Measurements from ENCODE around the gene KRTAP3-1.
"Not testable (repeated sequence)": the region's sequence is repeated elsewhere in the genome, so short reads cannot be mapped to it uniquely, and the experiment has no call there.

KRTAP3-1 gene

GRCh38 chr17:41008811-41009210 is at the start of gene KRTAP3-1:
Gene KRTAP3-1 (minus strand): TSS chr17:41009128. CDS start chr17:41009074, 54 bp downstream.
- in situ Hi-C loops (cut with HindIII; ENCODE audit: low sequenced_read_pairs), result no loop called here

GRCh38 chr17:41057547-41057946 is 48.6 kb upstream of the KRTAP3-1 start:
- in situ Hi-C loops (cut with HindIII; ENCODE audit: low sequenced_read_pairs), result loop anchor here (5.0 kb wide), 1 partner anchor 40 kb away; no protein-coding TSS in a partner anchor

GRCh38 chr17:41055130-41055529 is 46.2 kb upstream of the KRTAP3-1 start, which contains the start of gene KRTAP2-2:
Gene KRTAP2-2 (minus strand): TSS chr17:41055230. CDS start chr17:41055211, 19 bp downstream.
- in situ Hi-C loops (cut with HindIII; ENCODE audit: low sequenced_read_pairs), result loop anchor here (5.0 kb wide), 1 partner anchor 38 kb away; no protein-coding TSS in a partner anchor

- in situ Hi-C loops (cut with HindIII; ENCODE audit: low sequenced_read_pairs), result not testable (repeated sequence)
These were observed 45.6 kb upstream of the KRTAP3-1 start for GRCh38 chr17:41054556-41054955.

GRCh38 chr17:41054025-41054424 is 45.1 kb upstream of the KRTAP3-1 start:
- in situ Hi-C loops (cut with HindIII; ENCODE audit: low sequenced_read_pairs), result no loop called here

- in situ Hi-C loops (cut with HindIII; ENCODE audit: low sequenced_read_pairs), result no loop called here
These were observed 43.6 kb upstream of the KRTAP3-1 start for GRCh38 chr17:41052566-41052965.

GRCh38 chr17:41049110-41049509 is 40.2 kb upstream of the KRTAP3-1 start:
- in situ Hi-C loops (cut with HindIII; ENCODE audit: low sequenced_read_pairs), result no loop called here

GRCh38 chr17:41048441-41048840 is 39.5 kb upstream of the KRTAP3-1 start:
- in situ Hi-C loops (cut with HindIII; ENCODE audit: low sequenced_read_pairs), result no loop called here

- in situ Hi-C loops (cut with HindIII; ENCODE audit: low sequenced_read_pairs), result not testable (repeated sequence)
These were observed 38.0 kb upstream of the KRTAP3-1 start, which contains the start of gene KRTAP2-1 for GRCh38 chr17:41046735-41047465. Gene KRTAP2-1 (minus strand): TSS chr17:41047316. CDS start chr17:41047267, 49 bp downstream.

GRCh38 chr17:41042953-41043352 is 34.0 kb upstream of the KRTAP3-1 start:
- in situ Hi-C loops (cut with HindIII; ENCODE audit: low sequenced_read_pairs), result no loop called here

GRCh38 chr17:41040783-41041571 is 32.0 kb upstream of the KRTAP3-1 start, which contains the start of gene KRTAP1-1:
Gene KRTAP1-1 (minus strand): TSS chr17:41041450. CDS start chr17:41041397, 53 bp downstream.
- in situ Hi-C loops (cut with HindIII; ENCODE audit: low sequenced_read_pairs), result not testable (repeated sequence)

GRCh38 chr17:41037853-41038350 is 29.0 kb upstream of the KRTAP3-1 start:
- in situ Hi-C loops (cut with HindIII; ENCODE audit: low sequenced_read_pairs), result no loop called here

- in situ Hi-C loops (cut with HindIII; ENCODE audit: low sequenced_read_pairs), result not testable (repeated sequence)
These were observed 25.5 kb upstream of the KRTAP3-1 start, which contains the start of gene KRTAP1-3 for GRCh38 chr17:41034346-41034935. Gene KRTAP1-3 (minus strand): TSS chr17:41034874. CDS start chr17:41034821, 53 bp downstream.

- in situ Hi-C loops (cut with HindIII; ENCODE audit: low sequenced_read_pairs), result no loop called here
These were observed 20.8 kb upstream of the KRTAP3-1 start, which contains the start of gene KRTAP1-4 for GRCh38 chr17:41029633-41030245. Gene KRTAP1-4 (minus strand): TSS chr17:41030195. CDS start chr17:41030078, 117 bp downstream.

GRCh38 chr17:41026715-41027471 is 18.0 kb upstream of the KRTAP3-1 start, which contains the start of gene KRTAP1-5:
Gene KRTAP1-5 (minus strand): TSS chr17:41027208. CDS start chr17:41027155, 53 bp downstream.
- in situ Hi-C loops (cut with HindIII; ENCODE audit: low sequenced_read_pairs), result no loop called here

GRCh38 chr17:41024697-41025096 is 15.8 kb upstream of the KRTAP3-1 start:
- in situ Hi-C loops (cut with HindIII; ENCODE audit: low sequenced_read_pairs), result no loop called here

- in situ Hi-C loops (cut with HindIII; ENCODE audit: low sequenced_read_pairs), result no loop called here
These were observed 11.4 kb upstream of the KRTAP3-1 start for GRCh38 chr17:41020336-41020735.

- in situ Hi-C loops (cut with HindIII; ENCODE audit: low sequenced_read_pairs), result loop anchor here (5.0 kb wide), 1 partner anchor 38 kb away; the partner anchor contains the start of gene KRTAP2-2
These were observed 10.5 kb upstream of the KRTAP3-1 start for GRCh38 chr17:41019415-41019814.

- in situ Hi-C loops (cut with HindIII; ENCODE audit: low sequenced_read_pairs), result loop anchor here (5.0 kb wide), 1 partner anchor 39 kb away; the partner anchor contains the start of gene KRTAP2-2
These were observed 9.6 kb upstream of the KRTAP3-1 start for GRCh38 chr17:41018541-41018940.
